MCF 10A (cell line): Measurements from ENCODE around the gene CDH6. TPM values are rescaled to one million over a fixed set of nuclear protein-coding genes. Genes with fewer than 3 reads are reported as not detected.

ENCODE experiments used
- BruUV-seq: library from RNA; stranded (reverse); fragments of 400-500 nt; replicated peaks from 2 replicates; lab custom pipeline; 2021; lab: Mats Ljungman, UMichigan
- CTCF ChIA-PET: fragments of 300-600 bp; sonication (Branson Sonifier 250); formaldehyde crosslinking; extraction: SDS; loops from one replicate; lab custom pipeline; 2021; ENCODE audit warnings: antibody characterized with exemption, inconsistent platforms; lab: Yijun Ruan, JAX
- POLR2A ChIA-PET: fragments of 300-600, 350-650 bp; sonication (Branson Sonifier 250); formaldehyde crosslinking; extraction: SDS; loops from one replicate; lab custom pipeline; 2020; ENCODE audit warnings: antibody characterized with exemption, inconsistent platforms; lab: Yijun Ruan, JAX
- DNase-seq: peaks from one replicate; pipeline ENCODE4 v3.0.0-alpha.2; 2018; ENCODE audit not compliant: unreplicated experiment
- H3K27ac Mint-ChIP-seq: one replicate; pipeline ENCODE4 v1.8.0; 2022; ENCODE audit warnings: mild to moderate bottlenecking, low read depth, mixed read lengths; ENCODE audit not compliant: unreplicated experiment
- H3K27me3 Mint-ChIP-seq: one replicate; pipeline ENCODE4 v1.8.0; 2022; ENCODE audit warnings: mixed read lengths; ENCODE audit not compliant: insufficient read depth, unreplicated experiment
- H3K36me3 Mint-ChIP-seq: one replicate; pipeline ENCODE4 v1.8.0; 2022; ENCODE audit warnings: mild to moderate bottlenecking, moderate library complexity, mixed read lengths; ENCODE audit not compliant: insufficient read depth, unreplicated experiment
- H3K4me1 Mint-ChIP-seq: one replicate; pipeline ENCODE4 v1.8.0; 2022; ENCODE audit warnings: mixed read lengths; ENCODE audit not compliant: insufficient read depth, unreplicated experiment
- H3K4me3 Mint-ChIP-seq: one replicate; pipeline ENCODE4 v1.8.0; 2022; ENCODE audit warnings: mild to moderate bottlenecking, moderate library complexity, mixed read lengths; ENCODE audit not compliant: unreplicated experiment
- H3K9me3 Mint-ChIP-seq: one replicate; pipeline ENCODE4 v1.8.0; 2022; ENCODE audit warnings: mixed read lengths; ENCODE audit not compliant: unreplicated experiment
- CTCF ChIP-seq: fragments of 200-600 bp; IDR thresholded peaks from one replicate; pipeline ENCODE4 v1.8.0; 2022; ENCODE audit warnings: antibody characterized with exemption, mild to moderate bottlenecking; ENCODE audit not compliant: unreplicated experiment
- intact Hi-C: fragments of 100-400 bp; cut with micrococcal nuclease; formaldehyde crosslinking; loops from 2 replicates; pipeline ENCODE4 v1.14.1; 2022
- total RNA-seq: library from RNA; stranded (reverse); gene quantifications from 2 replicates; pipeline ENCODE4 v1.2.3, GENCODE V29; 2022

CDH6 gene
- total RNA-seq, 1 experiment from 2014 or later: not detected

DNA sequence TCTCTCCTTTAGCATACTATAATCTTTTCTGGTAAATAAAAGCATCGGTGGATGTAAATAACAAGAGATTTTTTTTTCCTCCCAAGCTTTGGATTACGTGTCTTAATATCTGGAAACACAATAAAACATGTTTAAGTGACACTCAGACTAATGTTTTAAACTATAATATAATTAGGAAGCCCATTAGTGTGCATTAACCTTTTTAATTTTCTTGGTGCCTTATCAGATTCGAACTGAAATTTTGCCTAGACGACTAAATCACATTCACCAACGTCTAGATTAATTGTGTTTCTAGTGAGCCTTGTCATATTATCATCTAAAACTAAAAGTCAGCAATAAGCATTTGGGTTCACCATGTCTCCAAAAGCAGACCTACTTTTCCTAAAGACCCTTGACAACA is 110.2 kb downstream of the CDH6 start:
- Mint-ChIP-seq H3K27ac (no peak overlapping the region), H3K4me1 (no peaks in the 10 kb centered on the region), H3K36me3 (no peaks in the 10 kb centered on the region), H3K9me3 (no peaks in the 10 kb centered on the region), H3K4me3 (no peak overlapping the region), H3K27me3 (no peaks in the 10 kb centered on the region)
- POLR2A ChIA-PET: no interaction called here
- BruUV-seq: no TSS peak
- no peak for TF ChIP-seq CTCF
- CTCF ChIA-PET: no interaction called here
- intact Hi-C loops: no loop called here
- DNase-seq: no peak

DNA sequence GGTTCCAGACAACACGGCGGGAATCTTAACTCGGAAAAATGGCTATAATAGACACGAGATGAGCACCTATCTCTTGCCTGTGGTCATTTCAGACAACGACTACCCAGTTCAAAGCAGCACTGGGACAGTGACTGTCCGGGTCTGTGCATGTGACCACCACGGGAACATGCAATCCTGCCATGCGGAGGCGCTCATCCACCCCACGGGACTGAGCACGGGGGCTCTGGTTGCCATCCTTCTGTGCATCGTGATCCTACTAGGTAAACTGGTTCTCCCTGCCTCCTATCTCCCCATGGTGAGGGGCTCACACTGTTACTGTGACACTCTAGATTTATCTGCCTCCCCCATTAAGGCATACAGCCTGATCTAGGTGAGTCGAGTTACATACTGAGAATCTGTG is 124.2 kb downstream of the CDH6 start:
- Mint-ChIP-seq H3K4me1 (no peaks in the 10 kb centered on the region), H3K27ac (no peak overlapping the region), H3K27me3 (no peaks in the 10 kb centered on the region), H3K9me3 (no peaks in the 10 kb centered on the region), H3K4me3 (no peak overlapping the region), H3K36me3 (no peaks in the 10 kb centered on the region)
- BruUV-seq: no TSS peak
- ChIA-PET POLR2A (no interaction called here), CTCF (no interaction called here)
- intact Hi-C loops: no loop called here
- DNase-seq: no peak
- no peak for TF ChIP-seq CTCF

DNA sequence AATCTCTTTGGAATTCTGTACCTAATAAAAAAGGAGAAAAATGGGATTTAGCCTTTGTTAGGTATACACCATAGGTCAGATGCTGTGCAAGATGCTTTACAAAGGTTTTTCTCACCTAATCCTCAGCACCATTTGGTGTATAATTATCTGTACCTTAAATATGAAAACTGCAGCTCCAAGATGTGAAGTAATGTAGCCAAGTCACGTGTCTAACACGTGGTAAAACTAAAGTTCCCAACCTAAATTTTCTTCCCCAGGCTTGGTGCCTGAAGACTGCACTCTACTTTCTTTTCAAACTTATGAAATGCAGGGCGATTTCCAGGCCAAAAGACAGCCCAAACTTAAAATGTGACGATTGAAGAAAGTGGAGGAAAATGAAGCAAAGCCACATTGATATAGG is 125.8 kb downstream of the CDH6 start:
- ChIA-PET POLR2A (no interaction called here), CTCF (no interaction called here)
- intact Hi-C loops: no loop called here
- DNase-seq: no peak
- BruUV-seq: no TSS peak
- Mint-ChIP-seq H3K4me1 (no peaks in the 10 kb centered on the region), H3K36me3 (no peaks in the 10 kb centered on the region), H3K27me3 (no peaks in the 10 kb centered on the region), H3K4me3 (no peak overlapping the region), H3K27ac (no peak overlapping the region), H3K9me3 (no peaks in the 10 kb centered on the region)
- TF ChIP-seq CTCF: no peak

- intact Hi-C loops: no loop called here
- H3K4me3 Mint-ChIP-seq: no peak overlapping the region
- POLR2A ChIA-PET: interaction anchor here (0.7 kb wide), 1 partner anchor 8 kb away, joined by 3 read pairs; no protein-coding TSS in a partner anchor
- no peak overlapping the region for H3K27ac Mint-ChIP-seq
- CTCF ChIA-PET: interaction anchor here (0.7 kb wide), 1 partner anchor 930 kb away, joined by 4 read pairs; no protein-coding TSS in a partner anchor
- BruUV-seq: no TSS peak
- H3K4me1 Mint-ChIP-seq: no peaks in the 10 kb centered on the region
- TF ChIP-seq CTCF: no peak
- DNase-seq: no peak
- no peaks in the 10 kb centered on the region for H3K9me3 Mint-ChIP-seq
- H3K27me3 Mint-ChIP-seq: no peaks in the 10 kb centered on the region
- H3K36me3 Mint-ChIP-seq: no peaks in the 10 kb centered on the region
Measured at GRCh38 chr5:31322946-31323345, 129.5 kb downstream of the CDH6 start.
